Progenitor cell of endocrine pancreas (in vitro differentiated cells): Measurements from ENCODE around the gene PANX2. TPM values are rescaled to one million over a fixed set of nuclear protein-coding genes. Genes with fewer than 3 reads are reported as not detected.
"Not testable (repeated sequence)": the region's sequence is repeated elsewhere in the genome, so short reads cannot be mapped to it uniquely, and the experiment has no call there.

Experiments
- DNase-seq: peaks from one replicate; pipeline ENCODE4 v3.0.0; 2021; ENCODE audit warnings: low spot score; ENCODE audit not compliant: unreplicated experiment
- H3K27ac Mint-ChIP-seq: 2 replicates; pipeline ENCODE4 v1.8.0; 2021; ENCODE audit warnings: mild to moderate bottlenecking, moderate library complexity, mixed read lengths
- H3K27me3 Mint-ChIP-seq: 2 replicates; pipeline ENCODE4 v1.8.0; 2021; ENCODE audit warnings: mixed read lengths
- H3K36me3 Mint-ChIP-seq: 2 replicates; pipeline ENCODE4 v1.8.0; 2022; ENCODE audit warnings: mixed read lengths; ENCODE audit not compliant: insufficient read depth
- H3K4me1 Mint-ChIP-seq: 2 replicates; pipeline ENCODE4 v1.8.0; 2021; ENCODE audit warnings: low read depth, mixed read lengths
- H3K4me3 Mint-ChIP-seq: 2 replicates; pipeline ENCODE4 v1.8.0; 2021; ENCODE audit warnings: low read depth, mild to moderate bottlenecking, moderate library complexity, mixed read lengths
- H3K9me3 Mint-ChIP-seq: 2 replicates; pipeline ENCODE4 v1.8.0; 2021; ENCODE audit warnings: low read depth, mixed read lengths
- total RNA-seq: library from RNA; stranded (reverse); gene quantifications from 2 replicates; pipeline ENCODE4 v1.2.1, GENCODE V29; 2021
- TF ChIP-seq, protein P1 (sequence below): fragments of 200-600 bp; sonication (generic); IDR thresholded peaks from one replicate; pipeline ENCODE4 v1.5.0; 2021; ENCODE audit warnings: antibody characterized with exemption, mild to moderate bottlenecking; ENCODE audit not compliant: unreplicated experiment

PANX2 gene
- total RNA-seq, 1 donor from 2014 or later = 6.3 TPM

DNA sequence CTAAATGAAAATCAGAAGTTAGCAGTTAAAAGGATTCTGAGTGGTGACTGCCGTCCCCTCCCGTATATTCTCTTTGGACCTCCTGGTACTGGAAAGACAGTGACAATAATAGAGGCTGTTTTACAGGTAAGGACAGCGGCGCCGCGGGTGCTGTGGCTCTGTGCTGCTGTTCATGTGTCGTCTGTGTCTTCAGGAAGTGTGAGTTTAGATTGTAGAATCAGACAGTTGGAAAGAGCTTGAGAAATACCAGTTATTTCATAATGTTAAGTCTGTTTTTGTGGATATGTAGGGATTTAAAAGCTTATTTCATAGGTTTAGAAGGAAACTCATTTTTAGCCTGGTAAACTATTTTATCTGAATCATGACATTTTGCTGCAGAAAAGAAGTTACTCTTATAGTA is 27.4 kb upstream of the PANX2 start:
- Mint-ChIP-seq H3K4me3 (no peak overlapping the region), H3K27ac (no peak overlapping the region), H3K9me3 (no peaks in the 10 kb centered on the region), H3K4me1 (peaks cover 25% of the 10 kb centered on the region), H3K27me3 (peaks cover 36% of the 10 kb centered on the region), H3K36me3 (no peaks in the 10 kb centered on the region)
- DNase-seq = no peak
- TF ChIP-seq, protein P1, sequence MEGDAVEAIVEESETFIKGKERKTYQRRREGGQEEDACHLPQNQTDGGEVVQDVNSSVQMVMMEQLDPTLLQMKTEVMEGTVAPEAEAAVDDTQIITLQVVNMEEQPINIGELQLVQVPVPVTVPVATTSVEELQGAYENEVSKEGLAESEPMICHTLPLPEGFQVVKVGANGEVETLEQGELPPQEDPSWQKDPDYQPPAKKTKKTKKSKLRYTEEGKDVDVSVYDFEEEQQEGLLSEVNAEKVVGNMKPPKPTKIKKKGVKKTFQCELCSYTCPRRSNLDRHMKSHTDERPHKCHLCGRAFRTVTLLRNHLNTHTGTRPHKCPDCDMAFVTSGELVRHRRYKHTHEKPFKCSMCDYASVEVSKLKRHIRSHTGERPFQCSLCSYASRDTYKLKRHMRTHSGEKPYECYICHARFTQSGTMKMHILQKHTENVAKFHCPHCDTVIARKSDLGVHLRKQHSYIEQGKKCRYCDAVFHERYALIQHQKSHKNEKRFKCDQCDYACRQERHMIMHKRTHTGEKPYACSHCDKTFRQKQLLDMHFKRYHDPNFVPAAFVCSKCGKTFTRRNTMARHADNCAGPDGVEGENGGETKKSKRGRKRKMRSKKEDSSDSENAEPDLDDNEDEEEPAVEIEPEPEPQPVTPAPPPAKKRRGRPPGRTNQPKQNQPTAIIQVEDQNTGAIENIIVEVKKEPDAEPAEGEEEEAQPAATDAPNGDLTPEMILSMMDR = no peak

DNA sequence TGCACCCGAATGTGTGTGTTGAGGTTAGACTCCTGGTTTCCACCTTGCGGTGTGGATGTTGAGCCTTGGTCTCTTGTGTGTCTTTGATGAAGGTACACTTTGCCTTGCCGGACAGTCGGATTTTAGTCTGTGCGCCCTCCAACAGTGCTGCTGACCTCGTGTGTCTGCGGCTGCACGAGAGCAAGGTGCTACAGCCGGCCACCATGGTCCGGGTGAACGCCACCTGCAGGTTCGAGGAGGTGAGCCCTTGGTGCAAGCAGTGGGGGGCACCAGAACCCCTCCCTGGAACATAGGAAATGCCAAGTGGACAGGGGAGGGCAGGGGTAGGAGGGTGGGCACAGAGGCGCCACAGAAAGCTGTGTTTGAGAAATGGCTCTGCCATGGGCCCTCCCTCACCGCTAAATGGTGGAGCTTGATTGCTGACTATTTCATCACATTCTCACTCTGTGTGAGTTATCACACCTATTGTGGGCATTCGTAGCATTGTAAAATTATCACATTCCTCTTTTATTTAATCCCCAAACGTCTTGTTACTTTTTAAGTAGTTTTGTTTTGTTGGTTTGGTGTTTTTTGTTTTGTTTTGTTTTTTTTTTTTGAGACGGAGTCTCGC is 26.4 kb upstream of the PANX2 start:
- DNase-seq = no peak
- TF ChIP-seq, protein P1 = no peak
- Mint-ChIP-seq H3K36me3 (no peaks in the 10 kb centered on the region), H3K27me3 (peaks cover 33% of the 10 kb centered on the region), H3K27ac (no peak overlapping the region), H3K9me3 (no peaks in the 10 kb centered on the region), H3K4me1 (peaks cover 25% of the 10 kb centered on the region), H3K4me3 (no peak overlapping the region)

DNA sequence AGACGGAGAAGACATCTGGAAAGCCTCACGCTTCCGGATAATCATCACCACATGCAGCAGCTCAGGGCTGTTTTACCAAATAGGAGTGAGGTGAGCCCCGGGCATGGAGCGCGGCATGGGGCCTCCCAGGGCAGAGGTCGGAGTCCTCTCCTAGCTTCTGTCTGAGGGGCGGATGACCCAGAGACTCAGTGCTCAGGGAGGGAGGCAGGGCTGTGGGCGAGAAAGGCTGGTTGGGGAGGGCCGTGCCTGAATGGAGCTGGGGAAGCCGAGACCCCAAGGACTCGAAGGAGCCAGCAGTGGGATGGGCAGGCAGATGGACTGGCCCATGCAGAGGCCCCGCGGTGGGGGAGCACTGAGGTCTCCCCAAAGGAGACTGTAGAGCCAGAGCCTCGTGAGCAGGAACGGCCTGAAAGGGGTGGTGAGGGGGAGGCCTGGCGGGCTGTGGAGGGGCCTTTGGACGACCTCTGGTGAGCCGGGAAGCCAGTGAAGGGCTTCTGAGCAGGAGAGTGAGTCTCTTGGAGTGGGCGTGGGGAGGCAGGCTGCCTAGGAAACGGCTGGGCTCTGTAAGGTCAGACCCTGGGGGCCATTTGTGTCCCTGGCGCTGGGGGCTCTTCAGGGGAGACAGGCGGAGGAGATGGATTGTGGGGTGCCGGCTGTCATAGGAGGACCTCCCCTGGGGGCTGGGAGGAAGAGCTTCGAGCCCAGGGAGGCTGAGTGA is 24.7 kb upstream of the PANX2 start:
- H3K27me3 Mint-ChIP-seq = peaks cover 46% of the 10 kb centered on the region
- peak overlapping the region; percentile 45 for H3K27ac Mint-ChIP-seq
- H3K9me3 Mint-ChIP-seq = no peaks in the 10 kb centered on the region
- peaks cover 18% of the 10 kb centered on the region for H3K4me1 Mint-ChIP-seq
- no peak overlapping the region for H3K4me3 Mint-ChIP-seq
- TF ChIP-seq, protein P1 = no peak
- no peaks in the 10 kb centered on the region for H3K36me3 Mint-ChIP-seq
- DNase-seq = no peak

DNA sequence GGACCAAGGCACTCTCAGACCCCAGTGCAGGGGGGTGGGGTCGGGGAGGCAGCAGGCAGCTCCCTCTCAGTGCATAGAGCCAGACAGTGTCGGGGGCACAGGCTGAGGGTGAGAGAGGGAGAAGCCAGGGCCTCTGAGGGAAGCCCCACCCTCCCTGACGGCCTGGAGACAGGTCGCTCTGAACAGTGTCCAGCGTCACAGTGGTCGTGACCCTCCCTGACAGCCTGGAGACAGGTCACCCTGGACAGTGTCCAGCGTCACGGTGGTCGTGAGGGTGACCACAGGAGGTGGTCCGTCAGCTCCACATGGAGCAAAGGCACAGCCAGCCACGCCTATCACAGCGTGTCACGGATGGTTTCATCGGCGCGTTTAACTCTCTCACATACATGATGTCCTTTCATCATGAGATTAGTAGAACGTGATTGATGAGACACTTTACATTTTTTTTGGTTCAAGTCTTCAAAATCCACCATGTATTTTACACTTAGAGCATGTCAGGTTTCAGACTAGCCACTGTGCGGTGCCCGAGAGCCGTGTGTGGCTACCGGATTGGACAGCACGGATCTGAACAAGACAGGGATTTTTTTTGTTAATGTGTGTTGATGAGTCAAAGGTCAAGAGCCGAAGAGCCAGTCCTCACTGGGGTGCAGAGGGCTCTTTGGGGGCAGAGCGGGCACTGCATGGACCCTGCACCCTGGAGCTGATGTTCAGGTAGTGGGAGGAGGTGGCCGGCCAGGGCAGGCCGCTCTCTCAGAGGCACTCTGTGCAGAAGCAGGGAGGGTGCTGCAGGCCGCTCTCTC is 23.9 kb upstream of the PANX2 start:
- Mint-ChIP-seq H3K27ac (peak overlapping the region; percentile 53), H3K4me3 (no peak overlapping the region), H3K27me3 (peaks cover 49% of the 10 kb centered on the region), H3K4me1 (peaks cover 18% of the 10 kb centered on the region), H3K9me3 (no peaks in the 10 kb centered on the region), H3K36me3 (no peaks in the 10 kb centered on the region)
- TF ChIP-seq, protein P1 = peak; percentile 38
- DNase-seq = no peak

- H3K36me3 Mint-ChIP-seq, H3K9me3 Mint-ChIP-seq, DNase-seq, H3K27ac Mint-ChIP-seq, H3K4me3 Mint-ChIP-seq: not testable (repeated sequence)
- peaks cover 11% of the 10 kb centered on the region for H3K4me1 Mint-ChIP-seq
- peaks cover 43% of the 10 kb centered on the region for H3K27me3 Mint-ChIP-seq
Observed at GRCh38 chr22:50147258-50148165, 23.0 kb upstream of the PANX2 start.
